PC-3 (cell line): ENCODE data around the gene PELO. TPM values are rescaled to one million over a fixed set of nuclear protein-coding genes. Genes with fewer than 3 reads are reported as not detected.

Experiments used
- ATAC-seq: fragments of 200-7000 bp; cut with Tn5 transposase; 2 replicates; pipeline ENCODE4 v1.9.1; 2020; ENCODE audit warnings: mild to moderate bottlenecking, moderate library complexity
- BruUV-seq: library from RNA; stranded (reverse); fragments of 400-500 nt; replicated peaks from 2 replicates; lab custom pipeline; 2021; lab: Mats Ljungman, UMichigan
- CTCF ChIA-PET: fragments of 300-600 bp; sonication (Branson Sonifier 250); formaldehyde crosslinking; loops from one replicate; lab custom pipeline; 2022; ENCODE audit warnings: antibody characterized with exemption; lab: Charles Lee
- POLR2A ChIA-PET: fragments of 300-600 bp; sonication (Branson Sonifier 250); formaldehyde crosslinking; loops from one replicate; lab custom pipeline; 2022; ENCODE audit warnings: antibody characterized with exemption; ENCODE audit not compliant: unreplicated experiment; lab: Charles Lee
- DNase-seq: peaks from one replicate; pipeline ENCODE4 v3.0.0-alpha.2; 2015
- H2AFZ ChIP-seq: fragments of 300-600 bp; sonication (generic); 2 replicates; pipeline ENCODE4 v1.6.0; 2016; ENCODE audit warnings: antibody characterized with exemption, low read length
- H3F3A ChIP-seq: fragments of 300-600 bp; sonication (generic); one replicate; pipeline ENCODE4 v1.6.0; 2017; ENCODE audit warnings: antibody characterized with exemption, low read length, control low read depth, mild to moderate bottlenecking; ENCODE audit not compliant: unreplicated experiment
- H3K27ac ChIP-seq: fragments of 300-600 bp; sonication (generic); 2 replicates; pipeline ENCODE4 v1.5.1; 2016; ENCODE audit warnings: mild to moderate bottlenecking, low read length
- H3K27me3 ChIP-seq: fragments of 300-600 bp; sonication (generic); 2 replicates; pipeline ENCODE4 v1.6.1; 2016; ENCODE audit warnings: low read length, mixed read lengths
- H3K36me3 ChIP-seq: fragments of 300-600 bp; sonication (generic); 2 replicates; pipeline ENCODE4 v1.6.1; 2016; ENCODE audit warnings: low read depth, mixed run types, low read length, mixed read lengths
- H3K4me1 ChIP-seq: fragments of 300-600 bp; sonication (generic); 2 replicates; pipeline ENCODE4 v1.5.1; 2016; ENCODE audit warnings: low read length; ENCODE audit not compliant: insufficient read depth
- H3K4me2 ChIP-seq: fragments of 300-600 bp; sonication (generic); 2 replicates; pipeline ENCODE4 v1.6.0; 2016; ENCODE audit warnings: low read length
- H3K4me3 ChIP-seq: fragments of 300-600 bp; sonication (generic); 2 replicates; pipeline ENCODE4 v1.5.1; 2016; ENCODE audit warnings: mild to moderate bottlenecking, low read length, mixed read lengths
- H3K79me2 ChIP-seq: fragments of 300-600 bp; sonication (generic); 2 replicates; pipeline ENCODE4 v1.6.1; 2017; ENCODE audit warnings: low read length, mixed read lengths
- H3K9ac ChIP-seq: fragments of 300-600 bp; sonication (generic); 2 replicates; pipeline ENCODE4 v1.6.0; 2016; ENCODE audit warnings: mild to moderate bottlenecking, low read length
- H3K9me2 ChIP-seq: fragments of 300-600 bp; sonication (generic); replicated peaks from 2 replicates; pipeline ENCODE4 v1.6.1; 2016; ENCODE audit warnings: mixed run types, low read length, mixed read lengths
- H3K9me3 ChIP-seq: fragments of 300-600 bp; sonication (generic); 2 replicates; pipeline ENCODE4 v1.6.1; 2016; ENCODE audit warnings: low read length, mixed read lengths
- H4K20me1 ChIP-seq: fragments of 300-600 bp; sonication (generic); 2 replicates; pipeline ENCODE4 v1.6.1; 2016; ENCODE audit warnings: low read length, mixed read lengths
- CTCF ChIP-seq: fragments of 300-600 bp; sonication (generic); conservative IDR thresholded peaks from 2 replicates; pipeline ENCODE4 v1.5.1; 2017; ENCODE audit warnings: antibody characterized with exemption, low read depth, mild to moderate bottlenecking, low read length
- EZH2 ChIP-seq: fragments of 300-600 bp; sonication (generic); IDR thresholded peaks from one replicate; pipeline ENCODE4 v1.6.1; 2017; ENCODE audit warnings: antibody characterized with exemption, mild to moderate bottlenecking, low read length; ENCODE audit not compliant: unreplicated experiment
- EZH2phosphoT487 ChIP-seq: fragments of 300-600 bp; sonication (generic); IDR thresholded peaks from 2 replicates; pipeline ENCODE4 v1.6.1; 2018; ENCODE audit warnings: mild to moderate bottlenecking, antibody characterized with exemption, low read length, borderline replicate concordance
- intact Hi-C: fragments of 100-400 bp; cut with micrococcal nuclease; formaldehyde crosslinking; loops from 2 replicates; pipeline ENCODE4 v1.9.0; 2023
- total RNA-seq: library from RNA; depleted of rRNA; stranded (reverse); fragments of >200 nt; gene quantifications from 2 replicates; pipeline ENCODE4 v1.2.3, GENCODE V29; 2014

Gene PELO
- total RNA-seq, 1 experiment from 2014 or later: 45.3 TPM

GRCh38 chr5:52759331-52759730 lies 28.4 kb upstream of the PELO start:
- no peaks in the 10 kb centered on the region for H3F3A ChIP-seq
- H2AFZ ChIP-seq: no peak overlapping the region
- CTCF ChIA-PET: no interaction called here
- H3K4me3 ChIP-seq: no peak overlapping the region
- no peaks in the 10 kb centered on the region for H3K79me2 ChIP-seq
- no peaks in the 10 kb centered on the region for H3K9me2 ChIP-seq
- H3K4me2 ChIP-seq: no peak overlapping the region
- peaks cover 20% of the 10 kb centered on the region for H3K4me1 ChIP-seq
- no peaks in the 10 kb centered on the region for H3K9me3 ChIP-seq
- H3K27ac ChIP-seq: peak overlapping the region; percentile 99
- no TSS peak for BruUV-seq
- POLR2A ChIA-PET: no interaction called here
- no peaks in the 10 kb centered on the region for H3K27me3 ChIP-seq
- TF ChIP-seq CTCF (no peak), EZH2phosphoT487 (no peak), EZH2 (no peak)
- H4K20me1 ChIP-seq: no peaks in the 10 kb centered on the region
- ATAC-seq (no peak), DNase-seq (no peak)
- H3K9ac ChIP-seq: peak overlapping the region; percentile 83
- H3K36me3 ChIP-seq: no peaks in the 10 kb centered on the region
- intact Hi-C loops: no loop called here

GRCh38 chr5:52760695-52761366 lies 26.9 kb upstream of the PELO start:
- H3K36me3 ChIP-seq: no peaks in the 10 kb centered on the region
- BruUV-seq: no TSS peak
- TF ChIP-seq CTCF (no peak), EZH2phosphoT487 (no peak), EZH2 (no peak)

GRCh38 chr5:52767217-52767743 lies 20.4 kb upstream of the PELO start:
- intact Hi-C loops: no loop called here
- no peaks in the 10 kb centered on the region for H3K4me1 ChIP-seq
- CTCF ChIA-PET: interaction anchor here (0.7 kb wide), 1 partner anchor 21 kb away, joined by 3 read pairs; no protein-coding TSS in a partner anchor
- H3K79me2 ChIP-seq: no peaks in the 10 kb centered on the region
- H4K20me1 ChIP-seq: no peaks in the 10 kb centered on the region
- H3K36me3 ChIP-seq: no peaks in the 10 kb centered on the region
- ATAC-seq (no peak), DNase-seq (no peak)
- no peak overlapping the region for H3K27ac ChIP-seq
- H3K9ac ChIP-seq: no peak overlapping the region
- POLR2A ChIA-PET: no interaction called here
- H3K4me2 ChIP-seq: no peak overlapping the region
- no peaks in the 10 kb centered on the region for H3K9me3 ChIP-seq
- H3K9me2 ChIP-seq: no peaks in the 10 kb centered on the region
- no TSS peak for BruUV-seq
- no peaks in the 10 kb centered on the region for H3K27me3 ChIP-seq
- TF ChIP-seq EZH2 (no peak), EZH2phosphoT487 (no peak), CTCF (no peak)
- H3K4me3 ChIP-seq: no peak overlapping the region
- no peaks in the 10 kb centered on the region for H3F3A ChIP-seq
- H2AFZ ChIP-seq: no peak overlapping the region

More at GRCh38 chr5:52760695-52761366, 26.9 kb upstream of the PELO start:
- POLR2A ChIA-PET: no interaction called here
- no peaks in the 10 kb centered on the region for H3K9me3 ChIP-seq
- no peak overlapping the region for H3K4me2 ChIP-seq
- H3K4me1 ChIP-seq: peaks cover 20% of the 10 kb centered on the region
- CTCF ChIA-PET: no interaction called here
- no peak overlapping the region for H2AFZ ChIP-seq
- no peak overlapping the region for H3K9ac ChIP-seq
- H4K20me1 ChIP-seq: no peaks in the 10 kb centered on the region
- no peak for ATAC-seq
- H3K9me2 ChIP-seq: no peaks in the 10 kb centered on the region
- H3K27ac ChIP-seq: no peak overlapping the region
- H3K79me2 ChIP-seq: no peaks in the 10 kb centered on the region
- no peak overlapping the region for H3K4me3 ChIP-seq
- intact Hi-C loops: no loop called here
- DNase-seq: no peak
- H3F3A ChIP-seq: no peaks in the 10 kb centered on the region
- no peaks in the 10 kb centered on the region for H3K27me3 ChIP-seq
